OCI-M1 (cell line): ENCODE measurements around the gene ZIC2.

Experiments
- DNase-seq: peaks from one replicate; lab custom pipeline; 2025; lab: John Stamatoyannopoulos, UW

The ZIC2 gene

GRCh38 chr13:99959540-99960230 is 21.9 kb upstream of the ZIC2 start:
- DNase-seq: no peak

- no peak for DNase-seq
These were observed 20.8 kb upstream of the ZIC2 start for GRCh38 chr13:99960663-99961311.

GRCh38 chr13:99961636-99962035 is 19.9 kb upstream of the ZIC2 start:
- no peak for DNase-seq

GRCh38 chr13:99962242-99962641 is 19.3 kb upstream of the ZIC2 start:
- no peak for DNase-seq

GRCh38 chr13:99963816-99964339 is 17.7 kb upstream of the ZIC2 start:
- DNase-seq: no peak

- no peak for DNase-seq
These were observed 16.1 kb upstream of the ZIC2 start for GRCh38 chr13:99965329-99966000.

GRCh38 chr13:99966064-99966805 is 15.3 kb upstream of the ZIC2 start:
- DNase-seq: no peak

- DNase-seq: no peak
These were observed 14.1 kb upstream of the ZIC2 start for GRCh38 chr13:99967498-99967868.

- no peak for DNase-seq
These were observed 13.6 kb upstream of the ZIC2 start for GRCh38 chr13:99967869-99968520.

- no peak for DNase-seq
These were observed 12.8 kb upstream of the ZIC2 start for GRCh38 chr13:99968521-99969452.

- DNase-seq: no peak
These were observed 12.1 kb upstream of the ZIC2 start for GRCh38 chr13:99969453-99969918.

- no peak for DNase-seq
These were observed 11.5 kb upstream of the ZIC2 start for GRCh38 chr13:99969919-99970650.

GRCh38 chr13:99970651-99971575 is 10.7 kb upstream of the ZIC2 start:
- no peak for DNase-seq

- no peak for DNase-seq
These were observed 9.9 kb upstream of the ZIC2 start, which contains the start of gene ZIC5 for GRCh38 chr13:99971576-99972189. TSS of gene ZIC5 (minus strand) at chr13:99971767. CDS start at chr13:99971603, 164 bp downstream.

GRCh38 chr13:99972190-99972731 is 9.3 kb upstream of the ZIC2 start:
- no peak for DNase-seq

GRCh38 chr13:99973163-99973807 is 8.3 kb upstream of the ZIC2 start:
- no peak for DNase-seq

- no peak for DNase-seq
These were observed 7.8 kb upstream of the ZIC2 start for GRCh38 chr13:99973808-99974185.
